ENCODE measurements around the gene MLXIP.

DNA sequence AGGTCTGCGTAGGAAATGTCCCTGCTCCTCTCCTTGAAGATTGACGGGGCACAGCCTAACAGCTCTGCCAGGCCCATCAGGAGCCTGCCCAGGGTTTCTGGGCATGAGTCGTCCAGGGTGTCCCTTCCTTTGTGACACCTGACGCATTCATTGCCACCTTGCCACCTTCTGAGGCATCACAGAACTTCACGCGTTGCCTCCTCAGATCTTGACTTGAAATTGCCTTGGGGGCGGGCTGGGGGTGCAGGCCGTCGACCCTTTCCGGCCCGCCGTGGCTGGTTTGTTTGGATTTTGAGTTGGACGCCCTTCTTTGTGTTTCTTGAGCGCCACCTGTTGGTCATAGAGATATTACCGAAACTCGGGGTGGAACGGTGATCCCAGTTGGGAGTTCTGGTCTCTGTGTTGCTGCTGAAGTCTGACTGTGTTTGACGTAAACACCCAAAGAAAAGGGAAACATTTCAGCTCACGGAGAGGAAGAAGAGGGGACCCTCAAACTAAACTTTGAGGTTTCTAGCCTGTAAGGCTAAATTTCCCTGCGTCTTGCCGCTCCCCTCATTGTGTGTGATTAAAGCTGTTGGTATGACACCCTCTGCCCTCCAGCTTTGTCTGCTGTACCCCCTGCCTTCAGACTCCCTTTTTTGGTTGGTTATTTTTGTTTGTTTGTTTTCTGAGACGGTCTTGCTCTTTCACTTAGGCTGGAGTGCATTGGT lies 44.6 kb downstream of the MLXIP start:
- TF ChIP-seq, protein P1, sequence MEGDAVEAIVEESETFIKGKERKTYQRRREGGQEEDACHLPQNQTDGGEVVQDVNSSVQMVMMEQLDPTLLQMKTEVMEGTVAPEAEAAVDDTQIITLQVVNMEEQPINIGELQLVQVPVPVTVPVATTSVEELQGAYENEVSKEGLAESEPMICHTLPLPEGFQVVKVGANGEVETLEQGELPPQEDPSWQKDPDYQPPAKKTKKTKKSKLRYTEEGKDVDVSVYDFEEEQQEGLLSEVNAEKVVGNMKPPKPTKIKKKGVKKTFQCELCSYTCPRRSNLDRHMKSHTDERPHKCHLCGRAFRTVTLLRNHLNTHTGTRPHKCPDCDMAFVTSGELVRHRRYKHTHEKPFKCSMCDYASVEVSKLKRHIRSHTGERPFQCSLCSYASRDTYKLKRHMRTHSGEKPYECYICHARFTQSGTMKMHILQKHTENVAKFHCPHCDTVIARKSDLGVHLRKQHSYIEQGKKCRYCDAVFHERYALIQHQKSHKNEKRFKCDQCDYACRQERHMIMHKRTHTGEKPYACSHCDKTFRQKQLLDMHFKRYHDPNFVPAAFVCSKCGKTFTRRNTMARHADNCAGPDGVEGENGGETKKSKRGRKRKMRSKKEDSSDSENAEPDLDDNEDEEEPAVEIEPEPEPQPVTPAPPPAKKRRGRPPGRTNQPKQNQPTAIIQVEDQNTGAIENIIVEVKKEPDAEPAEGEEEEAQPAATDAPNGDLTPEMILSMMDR (conservative IDR thresholded peaks at IDR 0.05; ENCODE audit: low read length) = peak; percentile 94
- TF ChIP-seq EZH2phosphoT487 (IDR thresholded peaks at IDR 0.05; ENCODE audit: borderline replicate concordance, low read depth, low read length) = no peak

All from OCI-LY7 (cell line).